A549 (cell line): Measurements from ENCODE around the gene NTRK2.

ENCODE experiments used
- RCOR1 ChIP-seq: fragments of 150-350 bp; IDR thresholded peaks from 2 replicates; pipeline ENCODE4 v1.6.1; 2014; ENCODE audit warnings: antibody characterized with exemption, low read length, low read depth
- TF ChIP-seq, protein P1 (sequence below): IDR thresholded peaks from 2 replicates; pipeline ENCODE4 v1.6.1; 2012; ENCODE audit warnings: low read depth, borderline replicate concordance
- TF ChIP-seq, protein P2 (sequence below): fragments of >200 bp; sonication (Bioruptor Twin); formaldehyde crosslinking; IDR thresholded peaks from 3 replicates; pipeline ENCODE4 v1.5.1; 2016
- TF ChIP-seq, protein P3 (sequence below): fragments of >200 bp; sonication (Bioruptor Twin); formaldehyde crosslinking; IDR thresholded peaks from 3 replicates; pipeline ENCODE4 v1.6.1; 2016
- TF ChIP-seq, protein P4 (sequence below): fragments of 250-450 bp; sonication (Bioruptor Pico); IDR thresholded peaks from 2 replicates; pipeline ENCODE4 v1.5.0; 2021; ENCODE audit warnings: mild to moderate bottlenecking, moderate library complexity, borderline replicate concordance

DNA sequence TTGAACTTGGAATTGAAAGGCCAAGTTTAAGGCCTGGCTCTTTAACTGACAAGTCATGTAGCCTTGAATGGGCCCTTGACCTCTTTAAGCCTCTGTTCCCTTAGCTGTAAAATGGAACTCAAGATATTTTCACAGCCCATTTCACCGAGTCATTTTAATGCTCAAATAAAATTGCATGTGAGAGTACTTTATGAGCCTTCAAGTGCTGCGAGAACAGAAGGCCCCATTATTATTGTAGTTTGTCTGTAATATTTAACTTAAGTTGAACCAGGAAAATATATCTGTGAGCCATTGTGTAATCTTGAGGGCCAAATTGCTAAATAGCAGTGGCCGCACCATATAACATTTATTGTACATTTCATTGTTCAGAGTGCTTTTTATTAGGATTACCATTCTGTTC, 249.9 kb downstream of the NTRK2 start:
- TF ChIP-seq, protein P1, sequence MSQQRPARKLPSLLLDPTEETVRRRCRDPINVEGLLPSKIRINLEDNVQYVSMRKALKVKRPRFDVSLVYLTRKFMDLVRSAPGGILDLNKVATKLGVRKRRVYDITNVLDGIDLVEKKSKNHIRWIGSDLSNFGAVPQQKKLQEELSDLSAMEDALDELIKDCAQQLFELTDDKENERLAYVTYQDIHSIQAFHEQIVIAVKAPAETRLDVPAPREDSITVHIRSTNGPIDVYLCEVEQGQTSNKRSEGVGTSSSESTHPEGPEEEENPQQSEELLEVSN: no peak
- TF ChIP-seq, protein P2, sequence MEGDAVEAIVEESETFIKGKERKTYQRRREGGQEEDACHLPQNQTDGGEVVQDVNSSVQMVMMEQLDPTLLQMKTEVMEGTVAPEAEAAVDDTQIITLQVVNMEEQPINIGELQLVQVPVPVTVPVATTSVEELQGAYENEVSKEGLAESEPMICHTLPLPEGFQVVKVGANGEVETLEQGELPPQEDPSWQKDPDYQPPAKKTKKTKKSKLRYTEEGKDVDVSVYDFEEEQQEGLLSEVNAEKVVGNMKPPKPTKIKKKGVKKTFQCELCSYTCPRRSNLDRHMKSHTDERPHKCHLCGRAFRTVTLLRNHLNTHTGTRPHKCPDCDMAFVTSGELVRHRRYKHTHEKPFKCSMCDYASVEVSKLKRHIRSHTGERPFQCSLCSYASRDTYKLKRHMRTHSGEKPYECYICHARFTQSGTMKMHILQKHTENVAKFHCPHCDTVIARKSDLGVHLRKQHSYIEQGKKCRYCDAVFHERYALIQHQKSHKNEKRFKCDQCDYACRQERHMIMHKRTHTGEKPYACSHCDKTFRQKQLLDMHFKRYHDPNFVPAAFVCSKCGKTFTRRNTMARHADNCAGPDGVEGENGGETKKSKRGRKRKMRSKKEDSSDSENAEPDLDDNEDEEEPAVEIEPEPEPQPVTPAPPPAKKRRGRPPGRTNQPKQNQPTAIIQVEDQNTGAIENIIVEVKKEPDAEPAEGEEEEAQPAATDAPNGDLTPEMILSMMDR: no peak
- no peak for TF ChIP-seq RCOR1
- TF ChIP-seq, protein P3, sequence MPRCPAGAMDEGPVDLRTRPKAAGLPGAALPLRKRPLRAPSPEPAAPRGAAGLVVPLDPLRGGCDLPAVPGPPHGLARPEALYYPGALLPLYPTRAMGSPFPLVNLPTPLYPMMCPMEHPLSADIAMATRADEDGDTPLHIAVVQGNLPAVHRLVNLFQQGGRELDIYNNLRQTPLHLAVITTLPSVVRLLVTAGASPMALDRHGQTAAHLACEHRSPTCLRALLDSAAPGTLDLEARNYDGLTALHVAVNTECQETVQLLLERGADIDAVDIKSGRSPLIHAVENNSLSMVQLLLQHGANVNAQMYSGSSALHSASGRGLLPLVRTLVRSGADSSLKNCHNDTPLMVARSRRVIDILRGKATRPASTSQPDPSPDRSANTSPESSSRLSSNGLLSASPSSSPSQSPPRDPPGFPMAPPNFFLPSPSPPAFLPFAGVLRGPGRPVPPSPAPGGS: no peak
- TF ChIP-seq, protein P4, sequence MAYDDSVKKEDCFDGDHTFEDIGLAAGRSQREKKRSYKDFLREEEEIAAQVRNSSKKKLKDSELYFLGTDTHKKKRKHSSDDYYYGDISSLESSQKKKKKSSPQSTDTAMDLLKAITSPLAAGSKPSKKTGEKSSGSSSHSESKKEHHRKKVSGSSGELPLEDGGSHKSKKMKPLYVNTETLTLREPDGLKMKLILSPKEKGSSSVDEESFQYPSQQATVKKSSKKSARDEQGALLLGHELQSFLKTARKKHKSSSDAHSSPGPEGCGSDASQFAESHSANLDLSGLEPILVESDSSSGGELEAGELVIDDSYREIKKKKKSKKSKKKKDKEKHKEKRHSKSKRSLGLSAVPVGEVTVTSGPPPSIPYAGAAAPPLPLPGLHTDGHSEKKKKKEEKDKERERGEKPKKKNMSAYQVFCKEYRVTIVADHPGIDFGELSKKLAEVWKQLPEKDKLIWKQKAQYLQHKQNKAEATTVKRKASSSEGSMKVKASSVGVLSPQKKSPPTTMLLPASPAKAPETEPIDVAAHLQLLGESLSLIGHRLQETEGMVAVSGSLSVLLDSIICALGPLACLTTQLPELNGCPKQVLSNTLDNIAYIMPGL (CRISPR knock-in tag): no peak
